DMS114 treated with DMSO at 0.1 percent for 48 hours (cell line): Measurements from ENCODE around the gene CALR3.

Source experiments
- DNase-seq: peaks from one replicate; lab custom pipeline; 2025; ENCODE audit not compliant: unreplicated experiment; lab: John Stamatoyannopoulos, UW

CALR3 gene

DNA sequence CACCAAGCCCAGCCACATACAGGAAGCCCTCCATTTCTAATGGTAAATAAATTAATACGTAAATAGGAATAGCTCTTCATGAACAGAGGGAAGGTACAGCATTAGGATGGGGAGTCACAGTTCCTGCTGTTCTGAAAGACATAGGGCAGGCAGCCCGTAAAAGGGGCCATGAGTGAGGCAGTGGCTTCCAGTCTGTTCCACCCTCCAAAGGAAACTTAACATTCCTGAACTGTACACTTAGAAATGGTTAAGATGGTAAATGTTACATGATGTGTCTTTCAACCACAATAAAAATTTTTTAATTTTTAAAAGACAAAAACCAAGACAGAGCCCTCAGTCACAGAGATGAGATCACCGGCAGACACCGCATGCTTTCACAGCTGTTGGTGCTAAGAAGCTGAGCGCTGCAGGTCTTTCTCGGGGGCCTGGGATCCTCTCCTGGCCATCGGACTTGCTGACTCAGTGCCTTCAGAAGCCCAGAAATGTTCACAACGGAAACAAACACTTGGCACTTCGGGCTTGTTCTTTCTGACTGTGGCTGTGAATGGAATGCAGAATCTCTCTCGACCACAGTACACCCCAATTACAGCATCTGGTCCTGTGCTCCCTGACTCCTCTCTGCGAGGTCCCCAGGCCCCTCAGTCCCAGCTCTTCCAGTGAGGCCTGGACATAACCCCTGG lies 60.6 kb downstream of the CALR3 start:
- DNase-seq = no peak

DNA sequence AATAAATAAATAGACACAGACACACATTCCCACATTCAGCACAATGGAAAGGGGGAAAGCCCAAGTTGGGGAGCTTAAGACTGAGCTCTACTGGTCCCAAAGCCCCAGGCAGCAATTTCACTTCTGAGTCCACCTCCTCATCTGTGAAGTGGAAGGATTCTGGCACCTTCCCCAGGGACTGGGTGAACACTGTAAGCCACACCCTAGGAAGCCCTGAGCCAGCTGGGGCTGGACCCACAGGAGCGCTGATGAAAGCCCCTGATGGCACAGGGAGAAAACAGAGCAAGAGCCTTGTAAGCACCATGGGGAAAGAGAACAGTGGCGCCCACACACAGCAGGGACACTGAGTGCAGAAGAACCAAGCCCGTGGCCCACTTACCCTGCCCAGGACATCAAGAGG lies 62.0 kb downstream of the CALR3 start:
- no peak for DNase-seq

DNA sequence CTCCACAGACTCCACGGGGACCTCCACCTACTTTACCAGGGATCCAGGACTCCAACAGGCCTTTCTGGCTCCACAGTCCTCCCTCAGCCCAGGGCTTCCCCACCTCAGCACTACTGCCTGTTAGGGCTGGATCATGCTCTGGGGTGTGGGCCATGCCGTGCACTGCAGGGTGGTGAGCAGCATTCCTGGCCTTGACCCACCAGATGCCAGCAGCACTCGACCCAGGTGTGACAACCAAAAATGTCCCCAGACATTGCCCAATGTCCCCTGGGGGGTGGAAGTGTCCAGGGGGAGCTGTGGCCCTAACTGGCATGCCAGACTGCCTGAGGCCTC lies 66.2 kb downstream of the CALR3 start:
- no peak for DNase-seq

DNA sequence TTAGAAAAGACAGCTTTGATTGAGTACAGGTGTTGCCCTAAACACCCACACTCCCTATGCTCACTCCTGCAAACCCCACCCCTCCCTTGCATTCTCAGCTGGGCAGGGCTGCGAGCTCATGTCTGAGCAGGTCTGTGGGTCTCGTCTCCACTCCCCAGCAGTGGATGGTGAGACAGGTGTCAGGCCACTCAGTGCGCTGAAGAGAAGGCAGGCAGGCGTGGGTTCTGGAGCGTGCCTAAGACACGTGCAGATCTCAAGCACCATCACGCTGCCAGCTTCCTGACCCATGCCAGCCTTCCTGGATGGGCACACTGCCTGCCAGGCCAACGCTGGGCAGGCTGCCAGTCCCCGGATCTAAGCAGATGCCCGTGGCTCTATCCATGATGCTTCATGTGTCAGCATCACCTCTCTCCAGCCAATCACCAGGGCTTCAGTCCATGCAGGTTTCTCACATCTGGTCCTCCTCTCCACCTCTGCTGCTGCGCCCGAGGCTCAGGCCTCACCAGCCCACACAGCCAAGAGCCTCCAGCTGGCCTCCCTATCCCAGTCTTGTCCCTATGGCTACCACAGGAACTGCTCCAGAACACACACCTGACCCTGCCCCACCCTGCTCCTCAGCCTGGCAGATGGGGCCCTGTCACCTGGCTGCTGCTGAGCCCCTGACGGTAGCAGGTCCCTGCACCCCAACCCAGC lies 66.8 kb downstream of the CALR3 start:
- DNase-seq = no peak
